Measurements from ENCODE around the gene CSF2. TPM values are rescaled to one million over a fixed set of nuclear protein-coding genes. Genes with fewer than 3 reads are reported as not detected.

Gene CSF2
- total RNA-seq, 2 experiments from 2014 or later, result not detected

GRCh38 chr5:132033122-132033521, 40.5 kb upstream of the CSF2 start:
- H3K9me3 ChIP-seq (ENCODE audit: low read length), result no peaks in the 10 kb centered on the region
- H3K9me2 ChIP-seq (ENCODE audit: insufficient read depth, low read length), result no peaks in the 10 kb centered on the region
- no peaks in the 10 kb centered on the region for H3K4me1 ChIP-seq (ENCODE audit: insufficient read depth, low read length, poor library complexity, severe bottlenecking)
- no peaks in the 10 kb centered on the region for H4K20me1 ChIP-seq (ENCODE audit: insufficient read depth, low read length)
- intact Hi-C loops (cut with micrococcal nuclease; ENCODE audit: unreplicated experiment), result no loop called here
- POLR2A ChIA-PET, result no interaction called here
- H2AFZ ChIP-seq (ENCODE audit: low read length), result no peak overlapping the region
- no peaks in the 10 kb centered on the region for H3K79me2 ChIP-seq (ENCODE audit: insufficient read depth, low read depth, low read length)
- H3K4me3 ChIP-seq (ENCODE audit: low read depth, low read length, poor library complexity, severe bottlenecking), result no peak overlapping the region
- H3K27ac ChIP-seq (ENCODE audit: low read depth, low read length, poor library complexity, severe bottlenecking), result no peak overlapping the region
- CTCF ChIA-PET (ENCODE audit: unreplicated experiment), result no interaction called here
- no TSS peak for BruUV-seq (replicated peaks)
- H3K36me3 ChIP-seq (ENCODE audit: insufficient read depth, low read length), result no peaks in the 10 kb centered on the region
- DNase-seq (ENCODE audit: low spot score), result no peak
- H3K4me2 ChIP-seq (ENCODE audit: low read length), result no peak overlapping the region
- no peak for TF ChIP-seq EZH2phosphoT487 (IDR thresholded peaks at IDR 0.05; ENCODE audit: borderline replicate concordance, low read depth, low read length)

GRCh38 chr5:132037353-132037752, 36.2 kb upstream of the CSF2 start:
- H3K79me2 ChIP-seq (ENCODE audit: insufficient read depth, low read depth, low read length), result no peaks in the 10 kb centered on the region
- TF ChIP-seq CTCF (conservative IDR thresholded peaks at IDR 0.05; ENCODE audit: low read length), result no peak
- TF ChIP-seq EZH2phosphoT487 (IDR thresholded peaks at IDR 0.05; ENCODE audit: borderline replicate concordance, low read depth, low read length), result no peak
- no peak overlapping the region for H3K4me3 ChIP-seq (ENCODE audit: low read depth, low read length, poor library complexity, severe bottlenecking)
- no peaks in the 10 kb centered on the region for H3K9me2 ChIP-seq (ENCODE audit: insufficient read depth, low read length)
- no peak for DNase-seq (ENCODE audit: low spot score)
- intact Hi-C loops (cut with micrococcal nuclease; ENCODE audit: unreplicated experiment), result no loop called here
- H3K9me3 ChIP-seq (ENCODE audit: low read length), result no peaks in the 10 kb centered on the region
- no peak overlapping the region for H3K27ac ChIP-seq (ENCODE audit: low read depth, low read length, poor library complexity, severe bottlenecking)
- H3K4me2 ChIP-seq (ENCODE audit: low read length), result no peak overlapping the region
- no peaks in the 10 kb centered on the region for H3K4me1 ChIP-seq (ENCODE audit: insufficient read depth, low read length, poor library complexity, severe bottlenecking)
- no peak overlapping the region for H2AFZ ChIP-seq (ENCODE audit: low read length)
- H3K36me3 ChIP-seq (ENCODE audit: insufficient read depth, low read length), result no peaks in the 10 kb centered on the region
- no TSS peak for BruUV-seq (replicated peaks)
- ChIA-PET POLR2A (no interaction called here), CTCF (ENCODE audit: unreplicated experiment) (no interaction called here)
- H4K20me1 ChIP-seq (ENCODE audit: insufficient read depth, low read length), result no peaks in the 10 kb centered on the region

- ChIA-PET POLR2A (no interaction called here), CTCF (ENCODE audit: unreplicated experiment) (no interaction called here)
- Histone ChIP-seq H3K79me2 (ENCODE audit: insufficient read depth, low read depth, low read length) (no peaks in the 10 kb centered on the region), H3K4me1 (ENCODE audit: insufficient read depth, low read length, poor library complexity, severe bottlenecking) (no peaks in the 10 kb centered on the region), H3K9me2 (ENCODE audit: insufficient read depth, low read length) (no peaks in the 10 kb centered on the region), H3K27ac (ENCODE audit: low read depth, low read length, poor library complexity, severe bottlenecking) (no peak overlapping the region), H3K36me3 (ENCODE audit: insufficient read depth, low read length) (no peaks in the 10 kb centered on the region), H3K4me3 (ENCODE audit: low read depth, low read length, poor library complexity, severe bottlenecking) (no peak overlapping the region), H2AFZ (ENCODE audit: low read length) (no peak overlapping the region), H3K9me3 (ENCODE audit: low read length) (no peaks in the 10 kb centered on the region), H3K4me2 (ENCODE audit: low read length) (no peak overlapping the region), H4K20me1 (ENCODE audit: insufficient read depth, low read length) (no peaks in the 10 kb centered on the region)
- TF ChIP-seq EZH2phosphoT487 (IDR thresholded peaks at IDR 0.05; ENCODE audit: borderline replicate concordance, low read depth, low read length) (no peak), CTCF (conservative IDR thresholded peaks at IDR 0.05; ENCODE audit: low read length) (no peak)
- DNase-seq (ENCODE audit: low spot score), result no peak
- BruUV-seq (replicated peaks), result no TSS peak
- intact Hi-C loops (cut with micrococcal nuclease; ENCODE audit: unreplicated experiment), result no loop called here
Measured at GRCh38 chr5:132044207-132044606, 29.4 kb upstream of the CSF2 start.

Data from OCI-LY7 (cell line).